Activated CD4-positive, alpha-beta T cell treated with anti-CD3 and anti-CD28 coated beads, Interleukin-2, amount 50 U/mL, for 1 hour (primary cell): ENCODE results near the gene CNBD2.
"Not testable (repeated sequence)": the region's sequence is repeated elsewhere in the genome, so short reads cannot be mapped to it uniquely, and the experiment has no call there.

Source experiments
- DNase-seq: peaks from one replicate; pipeline ENCODE4 v3.0.0-alpha.2; 2020

CNBD2 gene

GRCh38 chr20:35975576-35976373 lies 7.4 kb downstream of the CNBD2 start:
- no peak for DNase-seq

GRCh38 chr20:35978041-35978513 lies 9.7 kb downstream of the CNBD2 start:
- no peak for DNase-seq

DNA sequence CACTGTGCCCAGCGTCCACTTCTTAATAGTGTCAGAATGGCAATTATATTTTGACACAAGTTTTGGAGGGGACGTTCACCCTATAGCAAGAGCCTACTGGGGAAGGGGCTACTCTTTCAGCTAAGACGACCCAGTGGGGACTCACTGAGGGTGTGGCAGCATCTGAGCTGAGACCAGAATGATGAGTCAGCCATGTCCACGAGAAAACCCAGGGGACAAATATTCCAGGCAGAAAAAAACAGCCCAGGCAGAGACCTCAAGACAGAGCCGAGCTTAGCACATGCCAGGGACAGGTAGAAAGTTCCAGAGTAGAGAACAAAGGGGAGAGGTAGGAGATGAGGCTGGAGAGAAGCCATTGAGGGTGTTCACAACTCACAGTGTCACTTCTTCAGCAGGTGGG lies 11.2 kb downstream of the CNBD2 start:
- DNase-seq = no peak

DNA sequence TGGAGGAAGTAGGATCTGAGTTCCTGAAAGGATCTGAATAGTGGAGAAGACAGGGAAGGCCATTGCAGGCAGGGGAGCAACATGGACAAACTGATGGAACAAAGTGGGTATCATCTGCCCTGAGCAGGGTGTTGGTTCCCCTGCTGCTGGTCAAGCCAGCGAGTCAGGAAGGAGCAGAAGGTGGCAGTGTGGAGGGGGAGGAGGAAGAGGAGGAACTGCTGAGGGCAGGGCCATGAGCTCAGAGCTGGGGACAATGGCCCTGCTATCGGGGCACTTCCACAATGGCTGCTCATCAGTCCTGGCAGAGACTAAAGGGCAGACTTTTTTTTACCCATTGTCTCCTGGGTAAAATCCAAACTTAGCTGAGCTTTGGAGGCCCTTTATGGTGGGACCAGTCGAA lies 13.6 kb downstream of the CNBD2 start:
- DNase-seq = no peak

DNA sequence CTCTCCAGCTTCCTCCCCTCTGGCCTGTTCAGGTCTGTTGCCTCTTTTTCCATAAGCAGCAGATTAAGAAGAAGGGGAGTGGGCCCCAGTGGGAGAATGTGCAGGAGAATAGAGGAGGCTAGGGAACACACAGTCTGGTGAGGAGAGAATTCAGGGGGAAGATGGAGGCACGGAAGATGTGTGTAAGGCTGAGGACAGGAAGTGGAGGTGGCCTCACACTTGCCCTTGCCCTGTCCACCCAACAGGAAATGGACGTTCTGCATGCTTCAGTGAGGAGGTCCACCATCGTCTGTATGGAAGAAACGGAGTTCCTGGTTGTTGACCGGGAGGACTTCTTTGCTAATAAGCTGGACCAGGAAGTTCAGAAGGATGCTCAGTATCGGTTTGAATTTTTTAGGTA lies 16.0 kb downstream of the CNBD2 start:
- no peak for DNase-seq

DNA sequence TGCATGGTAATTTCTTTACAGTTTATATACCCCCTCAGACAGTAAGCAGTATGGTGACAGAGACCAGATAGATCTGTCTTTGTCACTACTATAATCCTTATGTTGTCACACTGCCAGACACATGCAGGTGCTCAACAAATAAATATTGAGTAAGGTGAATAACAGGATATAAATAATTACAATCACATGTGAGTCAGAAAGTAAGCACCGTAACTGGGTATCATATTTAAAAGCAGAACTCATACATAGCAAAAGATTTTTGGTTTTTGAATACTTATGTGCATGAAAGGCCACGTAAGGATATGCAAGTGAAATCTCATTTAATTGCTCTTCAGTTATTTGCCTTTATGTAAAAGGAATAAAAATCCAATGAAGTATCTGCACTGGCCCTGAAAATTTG lies 17.4 kb downstream of the CNBD2 start:
- DNase-seq = no peak

DNA sequence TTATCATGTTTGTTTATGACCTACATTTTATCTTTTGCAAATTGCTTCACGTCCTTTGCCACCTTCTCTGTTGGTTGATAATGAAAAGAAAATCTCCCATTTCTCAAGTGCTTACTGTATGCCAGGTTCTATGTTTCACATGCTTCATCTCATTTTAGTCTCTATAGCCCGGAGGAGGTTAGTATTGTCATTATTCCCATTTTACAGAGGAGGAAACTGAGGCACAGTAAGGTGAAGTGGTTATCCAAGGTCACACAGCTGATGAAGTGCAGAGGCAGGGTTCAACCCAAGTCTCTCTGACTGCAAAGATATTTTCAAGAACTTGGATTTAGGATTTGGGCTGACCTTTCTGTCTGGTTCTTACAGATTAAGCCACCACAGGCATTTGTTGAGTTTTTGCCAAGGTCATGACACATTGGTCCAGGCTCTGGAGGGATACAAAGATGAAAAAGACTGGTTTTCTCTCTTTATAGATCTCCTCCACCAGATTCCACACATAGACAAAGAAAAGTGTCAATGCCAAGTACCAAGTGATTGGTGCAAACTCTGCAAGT lies 20.6 kb downstream of the CNBD2 start:
- DNase-seq = no peak

DNA sequence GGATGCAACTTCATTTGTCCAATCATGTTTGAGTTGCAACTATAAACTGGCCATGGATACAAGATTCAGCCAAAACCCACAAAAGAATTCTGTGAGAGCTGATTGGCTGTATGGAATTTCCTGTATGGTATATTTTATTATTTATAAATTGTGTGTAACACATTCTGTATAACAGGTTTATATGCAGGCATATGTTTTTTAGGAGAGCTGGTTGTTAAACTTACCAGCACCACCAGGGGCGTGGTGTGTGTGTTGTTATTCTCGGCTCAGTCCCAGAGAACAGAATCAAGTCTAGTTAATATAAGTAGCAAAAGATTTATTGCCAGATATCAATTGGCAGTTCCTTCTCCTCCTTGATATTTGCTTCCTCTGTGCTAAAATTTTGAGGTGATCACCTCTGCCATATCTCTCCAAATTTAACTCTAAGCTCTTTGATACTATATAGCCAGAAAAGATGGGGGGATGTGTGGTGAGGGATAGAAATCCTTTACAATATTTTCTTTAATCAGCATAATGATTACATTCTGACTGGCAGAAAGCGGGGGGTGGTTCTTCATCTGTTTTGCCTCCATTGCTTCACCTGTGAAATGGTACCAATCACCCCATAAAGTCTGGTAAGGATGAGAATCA lies 22.9 kb downstream of the CNBD2 start:
- DNase-seq = peak; percentile 12

DNA sequence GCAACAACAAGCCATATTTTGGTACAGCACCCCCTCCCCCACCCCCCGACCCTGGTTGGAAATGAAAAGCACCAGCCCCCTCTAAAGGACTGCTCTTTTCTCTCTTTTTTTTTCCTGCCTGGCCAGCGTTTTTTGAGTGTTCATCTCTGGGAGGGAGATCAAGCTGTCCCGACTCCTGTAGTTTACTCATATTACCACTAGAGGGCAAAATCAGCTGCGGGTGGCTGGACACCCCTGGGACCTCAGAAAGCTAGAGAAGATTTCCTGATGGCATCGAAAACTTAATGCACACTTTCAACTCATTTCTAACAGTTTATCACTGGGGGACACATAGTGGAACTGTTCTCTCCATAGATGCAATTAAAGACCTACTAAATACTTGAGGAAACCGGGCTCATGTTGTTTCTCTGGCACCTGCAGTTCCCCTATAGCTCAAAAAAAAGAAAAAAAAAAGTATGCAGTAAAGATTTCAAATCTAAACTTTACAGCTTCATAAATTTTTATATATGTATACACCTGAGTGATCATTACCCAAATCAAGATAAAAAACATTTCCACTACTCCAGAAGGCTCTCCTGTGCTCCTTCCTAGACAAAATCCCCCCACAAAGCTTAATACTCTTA lies 24.4 kb downstream of the CNBD2 start:
- peak; percentile 31 for DNase-seq

DNA sequence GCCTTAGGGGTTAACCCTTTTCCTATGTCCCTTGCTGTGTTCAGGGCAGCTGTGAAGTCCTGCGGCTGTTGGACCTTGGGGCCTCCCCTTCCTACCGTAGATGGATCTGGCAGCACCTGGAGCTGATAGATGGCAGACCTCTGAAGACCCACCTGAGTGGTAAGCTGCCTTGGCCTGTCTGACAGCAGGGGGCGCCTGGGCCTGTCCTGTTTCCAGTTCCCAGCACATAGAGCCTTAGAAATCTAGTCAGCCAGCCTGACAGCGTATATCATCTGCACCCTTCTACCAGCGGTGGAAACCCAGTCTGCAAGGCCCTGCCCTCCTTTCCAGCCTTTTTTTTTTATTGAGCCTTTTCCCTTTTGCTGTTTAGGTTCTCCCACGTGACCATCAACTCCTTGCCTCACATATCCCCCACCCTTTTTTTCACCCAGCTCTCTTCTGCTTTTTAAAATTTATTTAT lies 26.6 kb downstream of the CNBD2 start:
- peak; percentile 86 for DNase-seq

- DNase-seq = not testable (repeated sequence)
These were observed 28.1 kb downstream of the CNBD2 start for GRCh38 chr20:35996492-35996891.

- DNase-seq = not testable (repeated sequence)
These were observed 32.9 kb downstream of the CNBD2 start for GRCh38 chr20:36001331-36001730.

- DNase-seq = no peak
These were observed 34.5 kb downstream of the CNBD2 start for GRCh38 chr20:36002855-36003254.

DNA sequence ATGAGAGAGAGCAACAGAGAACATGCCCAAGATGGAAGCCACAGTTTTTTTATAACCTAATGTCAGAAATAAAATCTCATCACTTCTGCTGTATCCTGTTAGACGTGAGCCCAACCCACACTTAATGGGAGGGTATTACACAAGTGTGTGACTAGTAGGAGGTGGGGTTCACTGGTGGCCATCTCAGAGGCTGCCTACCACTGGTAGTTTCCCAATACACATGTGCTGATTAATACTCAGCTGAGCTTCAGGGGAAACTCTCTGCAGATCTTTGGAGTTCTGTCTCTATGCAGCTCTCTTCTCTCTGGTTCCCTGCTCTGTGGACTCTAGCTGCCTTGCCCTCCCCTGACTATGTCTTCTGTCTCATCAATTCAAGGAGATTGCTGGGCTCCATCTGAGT lies 35.7 kb downstream of the CNBD2 start:
- no peak for DNase-seq

- DNase-seq = no peak
These were observed 40.2 kb downstream of the CNBD2 start for GRCh38 chr20:36008461-36009035.

- DNase-seq = no peak
These were observed 41.7 kb downstream of the CNBD2 start for GRCh38 chr20:36010076-36010475.

- DNase-seq = no peak
These were observed 42.4 kb downstream of the CNBD2 start for GRCh38 chr20:36010825-36011224.

GRCh38 chr20:36015806-36016403 lies 47.5 kb downstream of the CNBD2 start:
- no peak for DNase-seq

GRCh38 chr20:36017048-36017951 lies 48.9 kb downstream of the CNBD2 start:
- no peak for DNase-seq

DNA sequence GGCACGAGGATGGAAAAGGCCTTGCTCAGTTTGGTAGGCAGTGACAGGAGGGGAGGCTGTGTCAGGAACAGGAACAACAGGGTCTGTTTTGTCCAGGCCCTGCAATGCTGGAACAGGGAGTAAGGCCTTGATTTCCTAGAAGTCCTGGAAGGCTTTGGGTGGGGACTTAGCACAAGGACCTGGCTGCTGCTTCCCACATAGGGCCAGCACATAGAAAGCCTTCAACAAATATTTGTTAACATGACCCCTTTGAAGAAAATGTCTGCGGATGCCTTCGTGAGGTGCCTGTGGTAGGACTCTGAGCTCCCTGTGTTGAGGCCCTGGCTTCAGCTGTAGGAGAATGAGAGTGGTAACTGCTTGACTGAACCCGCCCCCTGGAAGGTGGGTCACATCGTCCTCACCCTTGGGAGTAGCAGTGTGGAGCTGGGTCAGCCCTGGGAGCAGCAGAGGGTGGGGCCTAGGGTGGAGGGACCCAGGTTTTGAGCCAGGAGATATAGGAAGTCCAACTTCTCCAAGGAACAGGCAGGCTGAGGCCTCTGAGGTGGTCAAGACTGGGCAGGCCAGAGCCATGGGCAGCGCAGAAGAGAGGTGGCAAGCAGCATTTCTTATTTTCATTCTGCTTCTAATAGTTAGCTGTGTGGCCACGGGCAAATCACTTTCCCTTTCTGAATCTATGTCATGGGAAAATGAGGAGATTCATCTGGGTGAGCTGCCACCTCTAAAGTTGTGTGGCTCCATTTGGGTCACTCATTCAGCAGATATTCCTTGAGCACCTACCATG lies 50.0 kb downstream of the CNBD2 start:
- DNase-seq = no peak

DNA sequence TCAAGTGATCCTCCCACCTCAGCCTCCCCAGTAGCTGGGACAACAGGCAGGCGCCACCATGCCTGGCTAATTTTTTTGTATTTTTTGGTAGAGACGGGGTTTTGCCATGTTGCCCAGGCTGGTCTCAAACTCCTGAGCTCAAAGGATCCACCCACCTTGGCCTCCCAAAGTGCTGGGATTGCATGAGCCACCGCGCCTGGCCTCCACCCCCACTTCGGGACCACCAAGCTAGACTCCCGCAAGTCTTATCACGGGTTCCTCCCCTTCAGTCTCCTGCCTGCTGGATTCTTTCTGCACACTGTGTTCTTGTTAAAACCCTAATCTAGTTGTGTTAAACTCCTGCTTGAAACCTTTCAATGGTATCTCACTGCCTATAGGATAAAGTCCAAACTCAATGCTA lies 57.7 kb downstream of the CNBD2 start:
- not testable (repeated sequence) for DNase-seq
